Activated CD4-positive, alpha-beta memory T cell treated with anti-CD3 and anti-CD28 coated beads for 36 hours (primary cell): Measurements from ENCODE around the gene KLK2. TPM values are rescaled to one million over a fixed set of nuclear protein-coding genes. Genes with fewer than 3 reads are reported as not detected.

Source experiments
- CTCF ChIA-PET: fragments of 350-600 bp; sonication (Branson Sonifier 250); formaldehyde crosslinking; loops from one replicate; lab custom pipeline; 2021; ENCODE audit warnings: antibody characterized with exemption, inconsistent platforms; lab: Charles Lee
- POLR2A ChIA-PET: fragments of 350-600 bp; sonication (Branson Sonifier 250); formaldehyde crosslinking; loops from one replicate; lab custom pipeline; 2021; ENCODE audit warnings: antibody characterized with exemption; lab: Charles Lee
- DNase-seq: peaks from one replicate; pipeline ENCODE4 v3.0.0-alpha.2; 2020
- H3K27ac Mint-ChIP-seq: one replicate; pipeline ENCODE4 v1.8.0; 2021; ENCODE audit warnings: mixed read lengths
- H3K27me3 Mint-ChIP-seq: one replicate; pipeline ENCODE4 v1.8.0; 2021; ENCODE audit warnings: mixed read lengths
- H3K36me3 Mint-ChIP-seq: one replicate; pipeline ENCODE4 v1.8.0; 2021; ENCODE audit warnings: mixed read lengths
- H3K4me1 Mint-ChIP-seq: one replicate; pipeline ENCODE4 v1.8.0; 2021; ENCODE audit warnings: low read depth, mixed read lengths
- H3K4me3 Mint-ChIP-seq: one replicate; pipeline ENCODE4 v1.8.0; 2021; ENCODE audit warnings: mild to moderate bottlenecking, mixed read lengths
- H3K9me3 Mint-ChIP-seq: one replicate; pipeline ENCODE4 v1.8.0; 2021; ENCODE audit warnings: mixed read lengths
- intact Hi-C: fragments of 100-400 bp; cut with micrococcal nuclease; formaldehyde crosslinking; loops from one replicate; pipeline ENCODE4 v1.15.1; 2023
- total RNA-seq, 2 experiments: library from RNA; stranded (reverse); gene quantifications; one replicate each; pipeline ENCODE4 v1.2.3, GENCODE V29; 2021

The KLK2 gene
- total RNA-seq: not detected

- Mint-ChIP-seq H3K36me3 (no peaks in the 10 kb centered on the region), H3K4me3 (no peak within 1 kb of the TSS), H3K4me1 (no peaks in the 10 kb centered on the region), H3K27me3 (peaks cover 21% of the 10 kb centered on the region), H3K9me3 (no peaks in the 10 kb centered on the region), H3K27ac (no peak within 1 kb of the TSS)
- CTCF ChIA-PET: no interaction called here
- intact Hi-C loops: no loop called here
- POLR2A ChIA-PET: no interaction called here
- DNase-seq: no peak
These were observed at the start of gene KLK2 for GRCh38 chr19:50873056-50873455. TSS of gene KLK2 (plus strand) at chr19:50873439. CDS start at chr19:50873474, 35 bp downstream.

GRCh38 chr19:50826492-50827240 is 46.6 kb upstream of the KLK2 start:
- H3K4me3 Mint-ChIP-seq: no peak overlapping the region
- no peak for DNase-seq
- H3K36me3 Mint-ChIP-seq: no peaks in the 10 kb centered on the region
- intact Hi-C loops: no loop called here
- ChIA-PET CTCF (no interaction called here), POLR2A (no interaction called here)
- no peak overlapping the region for H3K27ac Mint-ChIP-seq
- peaks cover 47% of the 10 kb centered on the region for H3K27me3 Mint-ChIP-seq
- H3K9me3 Mint-ChIP-seq: no peaks in the 10 kb centered on the region
- H3K4me1 Mint-ChIP-seq: no peaks in the 10 kb centered on the region

- no peak overlapping the region for H3K27ac Mint-ChIP-seq
- no peak overlapping the region for H3K4me3 Mint-ChIP-seq
- DNase-seq: no peak
- intact Hi-C loops: no loop called here
- H3K9me3 Mint-ChIP-seq: no peaks in the 10 kb centered on the region
- ChIA-PET CTCF (no interaction called here), POLR2A (no interaction called here)
- peaks cover 39% of the 10 kb centered on the region for H3K27me3 Mint-ChIP-seq
- H3K4me1 Mint-ChIP-seq: no peaks in the 10 kb centered on the region
- H3K36me3 Mint-ChIP-seq: no peaks in the 10 kb centered on the region
These were observed 45.8 kb upstream of the KLK2 start for GRCh38 chr19:50827476-50827875.

GRCh38 chr19:50829801-50830200 is 43.4 kb upstream of the KLK2 start:
- intact Hi-C loops: no loop called here

GRCh38 chr19:50830266-50831025 is 42.8 kb upstream of the KLK2 start:
- Mint-ChIP-seq H3K36me3 (no peaks in the 10 kb centered on the region), H3K27ac (no peak overlapping the region), H3K4me1 (peaks cover 3% of the 10 kb centered on the region), H3K4me3 (no peak overlapping the region), H3K27me3 (peaks cover 43% of the 10 kb centered on the region), H3K9me3 (no peaks in the 10 kb centered on the region)
- DNase-seq: no peak
- ChIA-PET POLR2A (no interaction called here), CTCF (no interaction called here)
- intact Hi-C loops: no loop called here

More at GRCh38 chr19:50829801-50830200, 43.4 kb upstream of the KLK2 start:
- Mint-ChIP-seq H3K9me3 (no peaks in the 10 kb centered on the region), H3K27ac (no peak overlapping the region), H3K36me3 (no peaks in the 10 kb centered on the region), H3K4me3 (no peak overlapping the region), H3K4me1 (no peaks in the 10 kb centered on the region), H3K27me3 (peaks cover 41% of the 10 kb centered on the region)
- ChIA-PET CTCF (no interaction called here), POLR2A (no interaction called here)
- DNase-seq: no peak

GRCh38 chr19:50831026-50831396 is 42.2 kb upstream of the KLK2 start:
- H3K4me3 Mint-ChIP-seq: no peak overlapping the region

GRCh38 chr19:50832666-50833065 is 40.6 kb upstream of the KLK2 start:
- Mint-ChIP-seq H3K4me3 (no peak overlapping the region), H3K4me1 (peaks cover 3% of the 10 kb centered on the region), H3K27me3 (peaks cover 46% of the 10 kb centered on the region), H3K36me3 (no peaks in the 10 kb centered on the region), H3K9me3 (no peaks in the 10 kb centered on the region), H3K27ac (no peak overlapping the region)
- ChIA-PET CTCF (no interaction called here), POLR2A (no interaction called here)
- intact Hi-C loops: no loop called here
- DNase-seq: no peak

More at GRCh38 chr19:50831026-50831396, 42.2 kb upstream of the KLK2 start:
- no peaks in the 10 kb centered on the region for H3K9me3 Mint-ChIP-seq
- no peaks in the 10 kb centered on the region for H3K36me3 Mint-ChIP-seq
- no peak for DNase-seq
- ChIA-PET CTCF (no interaction called here), POLR2A (no interaction called here)
- peaks cover 3% of the 10 kb centered on the region for H3K4me1 Mint-ChIP-seq
- intact Hi-C loops: no loop called here
- H3K27me3 Mint-ChIP-seq: peaks cover 44% of the 10 kb centered on the region
- no peak overlapping the region for H3K27ac Mint-ChIP-seq

- H3K27ac Mint-ChIP-seq: no peak within 1 kb of the TSS
- POLR2A ChIA-PET: no interaction called here
- H3K4me1 Mint-ChIP-seq: peaks cover 3% of the 10 kb centered on the region
- no peaks in the 10 kb centered on the region for H3K36me3 Mint-ChIP-seq
- intact Hi-C loops: no loop called here
- CTCF ChIA-PET: no interaction called here
- no peak within 1 kb of the TSS for H3K4me3 Mint-ChIP-seq
- H3K9me3 Mint-ChIP-seq: no peaks in the 10 kb centered on the region
- peaks cover 46% of the 10 kb centered on the region for H3K27me3 Mint-ChIP-seq
- DNase-seq: no peak
These were observed 40.0 kb upstream of the KLK2 start, which contains the start of gene KLK15 for GRCh38 chr19:50833117-50833801. TSS of gene KLK15 (minus strand) at chr19:50833574. CDS start at chr19:50831492, 2,082 bp downstream.

- no peak overlapping the region for H3K27ac Mint-ChIP-seq
- peaks cover 47% of the 10 kb centered on the region for H3K27me3 Mint-ChIP-seq
- H3K4me1 Mint-ChIP-seq: peaks cover 3% of the 10 kb centered on the region
- H3K36me3 Mint-ChIP-seq: no peaks in the 10 kb centered on the region
- ChIA-PET POLR2A (no interaction called here), CTCF (no interaction called here)
- intact Hi-C loops: no loop called here
- no peak overlapping the region for H3K4me3 Mint-ChIP-seq
- H3K9me3 Mint-ChIP-seq: no peaks in the 10 kb centered on the region
- no peak for DNase-seq
These were observed 39.5 kb upstream of the KLK2 start for GRCh38 chr19:50833802-50834167.

- DNase-seq: no peak
- no peak overlapping the region for H3K27ac Mint-ChIP-seq
- no peaks in the 10 kb centered on the region for H3K36me3 Mint-ChIP-seq
- ChIA-PET POLR2A (no interaction called here), CTCF (interaction anchor here (1.4 kb wide), 1 partner anchor 16 kb away, joined by 3 read pairs; no protein-coding TSS in a partner anchor)
- intact Hi-C loops: no loop called here
- peaks cover 42% of the 10 kb centered on the region for H3K27me3 Mint-ChIP-seq
- H3K9me3 Mint-ChIP-seq: no peaks in the 10 kb centered on the region
- peaks cover 3% of the 10 kb centered on the region for H3K4me1 Mint-ChIP-seq
- H3K4me3 Mint-ChIP-seq: peak overlapping the region; percentile 73
These were observed 38.0 kb upstream of the KLK2 start for GRCh38 chr19:50835103-50835784.

GRCh38 chr19:50835785-50836542 is 37.3 kb upstream of the KLK2 start:
- no peaks in the 10 kb centered on the region for H3K36me3 Mint-ChIP-seq
- H3K4me3 Mint-ChIP-seq: peak overlapping the region; percentile 73
- ChIA-PET CTCF (no interaction called here), POLR2A (no interaction called here)
- peaks cover 3% of the 10 kb centered on the region for H3K4me1 Mint-ChIP-seq
- H3K27me3 Mint-ChIP-seq: peaks cover 44% of the 10 kb centered on the region
- H3K27ac Mint-ChIP-seq: no peak overlapping the region
- DNase-seq: peak; percentile 84
- H3K9me3 Mint-ChIP-seq: no peaks in the 10 kb centered on the region
- intact Hi-C loops: no loop called here
